Activated CD4-positive, alpha-beta memory T cell treated with anti-CD3 and anti-CD28 coated beads for 36 hours (primary cell): Measurements from ENCODE around the gene ACER1. TPM values are rescaled to one million over a fixed set of nuclear protein-coding genes. Genes with fewer than 3 reads are reported as not detected.
"Not testable (repeated sequence)": the region's sequence is repeated elsewhere in the genome, so short reads cannot be mapped to it uniquely, and the experiment has no call there.

Experiments
- CTCF ChIA-PET: fragments of 350-600 bp; sonication (Branson Sonifier 250); formaldehyde crosslinking; loops from one replicate; lab custom pipeline; 2021; ENCODE audit warnings: antibody characterized with exemption, inconsistent platforms; lab: Charles Lee
- POLR2A ChIA-PET: fragments of 350-600 bp; sonication (Branson Sonifier 250); formaldehyde crosslinking; loops from one replicate; lab custom pipeline; 2021; ENCODE audit warnings: antibody characterized with exemption; lab: Charles Lee
- DNase-seq: peaks from one replicate; pipeline ENCODE4 v3.0.0-alpha.2; 2020
- H3K27ac Mint-ChIP-seq: one replicate; pipeline ENCODE4 v1.8.0; 2021; ENCODE audit warnings: mixed read lengths
- H3K27me3 Mint-ChIP-seq: one replicate; pipeline ENCODE4 v1.8.0; 2021; ENCODE audit warnings: mixed read lengths
- H3K36me3 Mint-ChIP-seq: one replicate; pipeline ENCODE4 v1.8.0; 2021; ENCODE audit warnings: mixed read lengths
- H3K4me1 Mint-ChIP-seq: one replicate; pipeline ENCODE4 v1.8.0; 2021; ENCODE audit warnings: low read depth, mixed read lengths
- H3K4me3 Mint-ChIP-seq: one replicate; pipeline ENCODE4 v1.8.0; 2021; ENCODE audit warnings: mild to moderate bottlenecking, mixed read lengths
- H3K9me3 Mint-ChIP-seq: one replicate; pipeline ENCODE4 v1.8.0; 2021; ENCODE audit warnings: mixed read lengths
- intact Hi-C: fragments of 100-400 bp; cut with micrococcal nuclease; formaldehyde crosslinking; loops from one replicate; pipeline ENCODE4 v1.15.1; 2023
- total RNA-seq, 2 experiments: library from RNA; stranded (reverse); gene quantifications; one replicate each; pipeline ENCODE4 v1.2.3, GENCODE V29; 2021

The ACER1 gene
- total RNA-seq, 2 experiments from 2014 or later = 0.14 TPM; not detected in 1

DNA sequence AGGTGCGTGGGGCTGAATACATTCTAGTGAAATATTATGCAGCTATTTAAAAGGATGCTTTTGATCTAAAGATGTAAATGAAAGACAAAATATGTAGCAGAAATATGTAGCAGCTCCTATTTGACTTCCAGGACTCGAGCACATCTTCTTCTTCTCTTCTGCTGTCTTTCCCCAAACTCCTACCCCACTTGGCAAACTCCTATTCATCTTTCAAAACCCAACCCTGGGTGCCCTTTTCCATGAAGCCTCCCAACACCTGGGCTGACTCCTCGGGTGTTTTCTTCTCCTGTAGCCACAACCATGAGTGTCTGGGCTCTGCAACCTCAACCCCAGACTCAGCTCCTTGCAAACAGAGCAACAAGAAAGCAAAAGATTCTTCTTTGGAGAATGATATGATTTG is 11.1 kb downstream of the ACER1 start:
- no peak overlapping the region for H3K27ac Mint-ChIP-seq
- ChIA-PET POLR2A (no interaction called here), CTCF (no interaction called here)
- H3K27me3 Mint-ChIP-seq = peaks cover 1% of the 10 kb centered on the region
- H3K36me3 Mint-ChIP-seq = no peaks in the 10 kb centered on the region
- H3K9me3 Mint-ChIP-seq = no peaks in the 10 kb centered on the region
- no peak overlapping the region for H3K4me3 Mint-ChIP-seq
- H3K4me1 Mint-ChIP-seq = no peaks in the 10 kb centered on the region
- intact Hi-C loops = no loop called here
- DNase-seq = no peak

DNA sequence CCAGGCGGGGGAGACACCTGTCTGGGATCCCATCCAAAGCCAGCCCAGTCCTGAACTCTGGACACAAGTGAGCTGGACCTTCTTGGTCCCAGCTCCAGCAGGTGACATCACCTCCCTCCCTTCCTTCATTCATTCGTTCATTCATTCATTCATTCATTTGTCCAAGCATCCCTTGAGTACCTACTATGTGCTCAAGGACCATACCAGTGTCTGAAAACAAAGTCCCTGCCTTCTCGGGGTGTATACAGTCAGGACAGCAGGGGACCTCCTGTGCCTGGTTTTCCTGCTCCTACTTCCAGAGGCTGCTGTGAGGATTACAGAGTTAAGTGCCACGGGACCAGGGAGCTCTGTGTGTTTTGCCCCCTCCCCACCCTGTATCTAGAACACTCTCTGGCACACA is 14.0 kb downstream of the ACER1 start:
- H3K36me3 Mint-ChIP-seq = no peaks in the 10 kb centered on the region
- no peaks in the 10 kb centered on the region for H3K4me1 Mint-ChIP-seq
- peaks cover 1% of the 10 kb centered on the region for H3K27me3 Mint-ChIP-seq
- no peaks in the 10 kb centered on the region for H3K9me3 Mint-ChIP-seq
- intact Hi-C loops = no loop called here
- ChIA-PET POLR2A (no interaction called here), CTCF (no interaction called here)
- H3K4me3 Mint-ChIP-seq = no peak overlapping the region
- no peak overlapping the region for H3K27ac Mint-ChIP-seq
- DNase-seq = no peak

DNA sequence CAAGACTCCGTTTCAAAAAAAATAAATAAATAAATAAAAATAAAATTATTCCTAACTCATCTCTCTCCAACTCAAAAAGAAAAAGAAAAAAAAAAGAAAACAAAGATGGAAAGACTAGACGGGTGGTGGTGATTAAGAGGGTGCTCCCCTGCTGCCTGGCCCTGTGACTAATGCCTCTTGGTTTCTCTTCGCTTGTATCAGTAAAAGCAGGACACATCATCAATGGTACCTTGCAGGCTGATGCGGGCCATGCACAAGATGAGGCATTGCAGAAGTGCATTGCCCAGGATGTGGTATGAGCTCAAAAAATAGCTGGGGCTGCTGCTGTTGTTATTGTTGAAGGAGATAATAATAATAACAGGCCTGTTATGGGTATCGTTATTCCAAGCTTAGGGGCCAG is 14.6 kb downstream of the ACER1 start:
- DNase-seq = peak; percentile 54
- ChIA-PET POLR2A (no interaction called here), CTCF (no interaction called here)
- Mint-ChIP-seq H3K4me1 (no peaks in the 10 kb centered on the region), H3K27me3 (peaks cover 1% of the 10 kb centered on the region), H3K36me3 (no peaks in the 10 kb centered on the region), H3K27ac (no peak overlapping the region), H3K4me3 (no peak overlapping the region), H3K9me3 (no peaks in the 10 kb centered on the region)
- intact Hi-C loops = no loop called here

DNA sequence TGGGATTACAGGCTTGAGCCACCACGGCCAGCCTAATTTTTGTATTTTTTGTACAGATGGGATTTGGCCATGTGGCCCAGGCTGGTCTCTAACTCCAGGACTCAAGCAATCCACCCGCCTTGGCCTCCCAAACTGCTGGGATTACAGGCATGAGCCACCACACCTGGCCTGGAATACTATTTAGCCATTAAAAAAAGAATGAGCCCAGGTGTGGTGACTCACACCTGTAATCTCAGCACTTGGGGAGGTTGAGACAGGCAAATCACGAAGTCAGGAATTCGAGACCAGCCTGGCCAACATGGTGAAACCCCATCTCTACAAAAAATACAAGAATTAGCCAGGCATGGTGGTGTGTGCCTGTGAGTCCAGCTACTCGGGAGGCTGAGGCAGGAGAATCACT is 17.8 kb downstream of the ACER1 start:
- H3K36me3 Mint-ChIP-seq, H3K9me3 Mint-ChIP-seq, H3K27ac Mint-ChIP-seq, intact Hi-C loops, DNase-seq, POLR2A ChIA-PET, H3K4me1 Mint-ChIP-seq, H3K4me3 Mint-ChIP-seq, H3K27me3 Mint-ChIP-seq: not testable (repeated sequence)
- CTCF ChIA-PET = interaction anchor here (0.6 kb wide), 1 partner anchor 16 kb away, joined by 3 read pairs; no protein-coding TSS in a partner anchor

DNA sequence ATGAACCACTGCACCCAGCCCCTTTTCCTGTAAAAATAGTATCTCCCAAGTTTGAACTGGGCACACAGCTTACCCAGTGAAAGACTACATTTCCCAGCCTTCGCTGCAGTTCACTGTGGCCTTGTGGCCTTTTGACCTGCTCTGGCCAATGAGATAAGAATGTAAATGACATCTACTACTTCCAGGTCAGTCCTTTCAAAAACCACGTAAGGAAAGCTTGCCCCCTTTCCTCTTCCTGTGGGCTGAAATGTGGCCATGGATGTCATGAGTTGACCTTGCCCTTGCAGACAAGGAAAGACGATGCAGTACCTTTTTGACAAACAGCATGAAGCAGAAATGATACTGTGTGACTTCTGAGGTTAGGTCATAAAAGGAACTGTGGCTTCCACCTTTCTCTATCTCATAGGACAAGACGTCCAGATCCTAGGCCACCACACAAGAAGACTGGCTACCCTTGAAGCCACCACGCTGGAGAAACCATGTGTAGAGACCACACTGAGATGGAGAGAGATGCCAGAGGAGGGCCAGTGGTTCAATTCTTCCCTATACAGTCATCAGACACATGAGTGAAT is 19.9 kb downstream of the ACER1 start:
- H3K36me3 Mint-ChIP-seq = no peaks in the 10 kb centered on the region
- no peak overlapping the region for H3K4me3 Mint-ChIP-seq
- no peak for DNase-seq
- H3K9me3 Mint-ChIP-seq = peaks cover 5% of the 10 kb centered on the region
- CTCF ChIA-PET = interaction anchor here (1.6 kb wide), 1 partner anchor 13 kb away, joined by 5 read pairs; no protein-coding TSS in a partner anchor
- H3K27ac Mint-ChIP-seq = no peak overlapping the region
- POLR2A ChIA-PET = no interaction called here
- no peaks in the 10 kb centered on the region for H3K4me1 Mint-ChIP-seq
- intact Hi-C loops = no loop called here
- H3K27me3 Mint-ChIP-seq = peaks cover 3% of the 10 kb centered on the region

DNA sequence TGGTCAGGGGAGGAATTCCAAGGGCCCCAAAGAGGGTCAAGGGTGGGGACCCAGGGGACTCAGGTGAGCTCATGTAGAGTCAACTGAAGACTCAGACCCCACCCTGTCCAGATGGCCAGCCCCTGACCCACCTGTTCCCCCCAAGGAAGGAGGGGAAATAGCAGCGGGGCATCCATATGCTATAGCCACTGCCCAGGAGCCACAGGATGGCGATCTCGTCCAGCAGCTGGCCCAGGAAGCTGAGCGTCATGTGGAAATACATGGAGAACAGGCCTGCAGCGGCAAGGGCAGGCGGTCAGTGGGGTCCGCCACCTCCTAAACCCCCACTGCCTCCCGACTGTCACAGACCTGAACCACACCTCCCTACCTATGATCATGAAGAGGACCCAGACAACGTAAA is 21.4 kb downstream of the ACER1 start:
- Mint-ChIP-seq H3K4me3 (no peak overlapping the region), H3K27me3 (peaks cover 3% of the 10 kb centered on the region), H3K27ac (no peak overlapping the region), H3K36me3 (no peaks in the 10 kb centered on the region), H3K9me3 (peaks cover 5% of the 10 kb centered on the region), H3K4me1 (no peaks in the 10 kb centered on the region)
- intact Hi-C loops = no loop called here
- DNase-seq = no peak
- ChIA-PET POLR2A (no interaction called here), CTCF (interaction anchor here (1.6 kb wide), 1 partner anchor 12 kb away, joined by 5 read pairs; no protein-coding TSS in a partner anchor)

DNA sequence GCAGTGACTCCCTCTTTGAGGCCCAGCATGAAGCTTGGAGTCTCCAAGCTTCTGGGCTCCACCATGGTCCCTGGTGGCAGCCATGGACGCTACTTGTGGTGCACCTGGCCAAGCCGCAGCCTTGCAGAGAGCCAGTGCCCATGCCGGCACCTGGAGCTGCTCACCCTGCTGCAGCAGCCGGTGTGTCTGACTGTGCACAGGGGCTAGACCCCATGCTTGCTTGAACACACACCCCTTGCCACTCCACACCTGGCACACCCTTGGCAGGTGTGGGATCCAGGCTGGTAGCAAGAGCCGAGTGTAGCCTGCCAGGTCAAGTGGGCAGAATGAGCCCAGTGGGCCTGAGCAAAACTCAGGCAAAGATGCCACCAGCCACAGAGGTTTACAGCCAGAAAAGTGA is 35.0 kb downstream of the ACER1 start:
- intact Hi-C loops = loop anchor here (2.0 kb wide), 1 partner anchor 80 kb away; no protein-coding TSS in a partner anchor
- Mint-ChIP-seq H3K36me3 (peaks cover 3% of the 10 kb centered on the region), H3K27ac (no peak overlapping the region), H3K4me3 (no peak overlapping the region), H3K4me1 (peaks cover 3% of the 10 kb centered on the region), H3K27me3 (peaks cover 2% of the 10 kb centered on the region), H3K9me3 (peaks cover 9% of the 10 kb centered on the region)
- ChIA-PET POLR2A (no interaction called here), CTCF (interaction anchor here (1.1 to 6.5 kb wide), 4 partner anchors 15 to 172 kb away, joined by 4 to 65 read pairs (median 4); no protein-coding TSS in a partner anchor)
- DNase-seq = no peak

DNA sequence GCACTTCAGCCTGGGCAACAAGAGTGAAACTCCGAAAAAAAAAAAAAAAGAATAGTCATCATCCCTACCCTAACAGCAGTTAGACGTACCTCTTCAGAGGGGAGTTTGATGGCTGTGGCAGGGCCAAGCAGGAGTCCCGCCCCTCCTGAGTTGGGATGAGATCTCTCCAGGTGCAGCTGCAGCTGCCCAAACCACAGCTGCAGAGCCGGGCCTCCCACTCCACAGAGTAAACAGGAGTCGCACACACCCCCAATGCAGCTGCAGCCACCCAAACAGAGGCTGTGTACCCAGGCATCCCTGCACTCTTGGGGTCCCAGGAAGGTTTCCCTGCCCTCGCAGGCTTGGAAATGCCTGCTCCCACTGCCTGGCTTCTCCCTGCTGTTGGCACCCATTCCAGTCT is 36.2 kb downstream of the ACER1 start:
- CTCF ChIA-PET = interaction anchor here (1.3 to 6.5 kb wide), 3 partner anchors 14 to 171 kb away, joined by 4 to 65 read pairs (median 4); no protein-coding TSS in a partner anchor
- intact Hi-C loops = no loop called here

DNA sequence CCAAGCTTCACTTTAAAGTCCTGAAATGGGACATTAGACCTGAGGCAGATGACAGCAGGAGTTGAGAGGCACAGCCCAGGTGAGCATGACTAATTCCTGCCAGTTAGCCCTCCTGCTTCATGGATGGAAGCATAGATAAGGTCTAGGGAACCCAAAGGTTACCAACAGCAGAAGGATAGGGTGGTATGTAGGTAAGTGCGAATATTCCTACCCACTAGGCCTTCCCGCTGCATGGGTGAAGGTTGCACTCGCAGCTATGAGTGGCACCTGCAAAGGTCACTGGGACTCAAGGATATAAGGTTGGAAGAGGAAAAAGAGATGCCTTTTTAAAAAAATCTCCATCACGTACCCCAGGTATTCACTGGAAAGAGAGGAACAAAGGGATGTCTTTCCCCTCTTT is 41.4 kb downstream of the ACER1 start:
- Mint-ChIP-seq H3K4me3 (no peak overlapping the region), H3K27me3 (no peaks in the 10 kb centered on the region), H3K4me1 (no peaks in the 10 kb centered on the region), H3K9me3 (peaks cover 66% of the 10 kb centered on the region), H3K27ac (no peak overlapping the region), H3K36me3 (peaks cover 17% of the 10 kb centered on the region)
- no peak for DNase-seq
- intact Hi-C loops = no loop called here
- POLR2A ChIA-PET = no interaction called here
- CTCF ChIA-PET = no interaction called here

More for the DNA sequence above, 36.2 kb downstream of the ACER1 start:
- Mint-ChIP-seq H3K4me3 (no peak overlapping the region), H3K27me3 (peaks cover 2% of the 10 kb centered on the region), H3K27ac (no peak overlapping the region), H3K36me3 (peaks cover 9% of the 10 kb centered on the region), H3K9me3 (peaks cover 20% of the 10 kb centered on the region), H3K4me1 (peaks cover 3% of the 10 kb centered on the region)
- POLR2A ChIA-PET = no interaction called here
- no peak for DNase-seq

DNA sequence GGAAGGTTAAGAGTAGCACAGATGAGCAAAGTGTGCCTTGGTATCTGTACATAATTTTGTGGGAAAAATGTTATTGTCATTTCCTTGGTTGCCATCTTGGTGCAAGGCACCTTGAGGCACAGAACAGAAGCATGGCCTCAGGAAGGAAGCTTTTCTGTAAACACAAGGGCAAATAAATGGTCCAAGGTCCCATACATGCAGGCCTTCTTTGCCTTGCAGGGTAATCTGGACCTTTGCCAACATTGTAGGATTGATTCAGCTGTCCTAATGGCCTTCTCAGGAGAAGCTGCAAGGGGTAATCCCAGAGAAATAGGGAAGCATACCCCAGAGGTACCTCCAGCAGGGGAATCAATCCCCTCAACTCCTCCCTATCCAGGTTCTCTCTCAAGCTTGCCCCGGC is 44.7 kb downstream of the ACER1 start:
- Mint-ChIP-seq H3K4me3 (no peak overlapping the region), H3K27me3 (no peaks in the 10 kb centered on the region), H3K27ac (no peak overlapping the region), H3K4me1 (no peaks in the 10 kb centered on the region), H3K36me3 (peaks cover 14% of the 10 kb centered on the region), H3K9me3 (peaks cover 68% of the 10 kb centered on the region)
- ChIA-PET POLR2A (no interaction called here), CTCF (no interaction called here)
- intact Hi-C loops = no loop called here
- DNase-seq = no peak

DNA sequence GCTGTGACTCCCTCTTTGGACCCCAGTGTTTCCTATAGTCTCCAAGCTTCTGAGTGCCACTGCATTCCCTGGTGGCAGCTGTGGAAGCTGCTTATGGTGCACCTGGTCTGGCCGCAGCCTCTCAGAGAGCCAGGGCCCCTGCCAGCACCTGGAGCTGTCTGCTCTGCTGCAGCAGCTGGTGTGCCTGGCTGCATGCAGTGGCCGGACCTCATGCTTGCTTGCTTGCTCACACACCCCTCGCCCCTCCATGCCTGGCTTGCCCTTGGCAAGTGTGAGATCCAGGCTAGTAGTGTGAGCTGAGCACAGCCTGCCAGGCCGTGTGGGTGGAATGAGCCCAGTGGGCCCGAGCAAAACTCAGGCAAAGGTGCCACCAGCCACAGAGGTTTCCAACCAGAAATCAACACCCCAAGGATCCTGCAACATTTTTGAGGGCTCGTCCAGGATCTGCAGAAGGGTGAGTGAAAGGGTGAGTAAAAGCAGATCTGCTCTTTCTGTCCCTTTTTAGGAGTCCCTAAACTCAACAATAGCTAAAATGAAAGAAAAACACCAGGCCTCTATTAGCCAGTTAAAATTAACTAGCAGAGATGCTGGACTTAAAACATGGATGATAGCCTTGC is 46.0 kb downstream of the ACER1 start:
- peaks cover 8% of the 10 kb centered on the region for H3K36me3 Mint-ChIP-seq
- H3K9me3 Mint-ChIP-seq = peaks cover 59% of the 10 kb centered on the region
- intact Hi-C loops = no loop called here
- H3K27me3 Mint-ChIP-seq = no peaks in the 10 kb centered on the region
- no peak for DNase-seq
- ChIA-PET POLR2A (interaction anchor here (0.6 kb wide), 1 partner anchor 1603 kb away, joined by 3 read pairs; no protein-coding TSS in a partner anchor), CTCF (interaction anchor here (1.1 kb wide), 1 partner anchor 13 kb away, joined by 3 read pairs; no protein-coding TSS in a partner anchor)
- no peak overlapping the region for H3K4me3 Mint-ChIP-seq
- H3K27ac Mint-ChIP-seq = no peak overlapping the region
- no peaks in the 10 kb centered on the region for H3K4me1 Mint-ChIP-seq

DNA sequence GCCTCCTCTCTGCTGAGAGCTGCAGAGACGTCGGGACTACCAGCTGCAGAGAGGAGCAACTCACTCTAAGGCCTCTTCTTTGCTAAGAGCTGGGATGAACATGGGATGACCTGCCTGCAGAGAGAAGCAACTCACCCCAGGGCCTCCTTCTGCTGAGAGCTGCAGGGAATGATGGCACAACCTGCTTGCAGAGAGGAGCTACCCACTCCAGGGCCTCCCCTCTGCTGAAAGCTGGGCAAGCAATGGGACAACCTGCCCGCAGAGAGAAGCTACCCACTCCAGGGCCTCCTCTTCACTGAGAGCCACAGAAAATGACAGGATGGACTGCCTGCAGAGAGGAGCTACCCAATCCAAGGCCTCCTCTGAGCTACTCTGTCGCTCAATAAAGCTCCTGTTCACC is 46.7 kb downstream of the ACER1 start:
- POLR2A ChIA-PET = interaction anchor here (0.6 kb wide), 1 partner anchor 1604 kb away, joined by 3 read pairs; no protein-coding TSS in a partner anchor
- no peak for DNase-seq
- Mint-ChIP-seq H3K9me3 (peaks cover 52% of the 10 kb centered on the region), H3K4me1 (no peaks in the 10 kb centered on the region), H3K27ac (no peak overlapping the region), H3K27me3 (no peaks in the 10 kb centered on the region), H3K36me3 (peaks cover 7% of the 10 kb centered on the region), H3K4me3 (no peak overlapping the region)
- intact Hi-C loops = no loop called here
- CTCF ChIA-PET = no interaction called here
